PFSK-1 (cell line): ENCODE measurements around the gene ENDOV.

Experiments
- FOXP2 ChIP-seq: optimal IDR thresholded peaks from 2 replicates; pipeline ENCODE3; 2011; ENCODE audit warnings: borderline replicate concordance, control low read depth, inconsistent platforms; ENCODE audit not compliant: insufficient read depth; ENCODE audit errors: extremely low read length, extremely low read depth
- POLR2AphosphoS5 ChIP-seq: IDR thresholded peaks from 2 replicates; pipeline ENCODE4 v1.6.1; 2012; ENCODE audit warnings: low read depth, mild to moderate bottlenecking, control low read depth, low read length, moderate library complexity
- SIN3A ChIP-seq: IDR thresholded peaks from 2 replicates; pipeline ENCODE4 v1.6.1; 2012; ENCODE audit warnings: mild to moderate bottlenecking, low read length, moderate library complexity, borderline replicate concordance; ENCODE audit not compliant: insufficient read depth
- TAF1 ChIP-seq: IDR thresholded peaks from 2 replicates; pipeline ENCODE4 v1.6.1; 2012; ENCODE audit warnings: low read length, control low read depth, borderline replicate concordance; ENCODE audit not compliant: insufficient read depth
- TF ChIP-seq, protein P1 (sequence below), 2 experiments: IDR thresholded peaks; 2 replicates each; pipeline versions ENCODE4 v1.6.1 to v1.8.0; 2011 to 2012; ENCODE audit warnings: low read depth in 2 of 2, low read length in 2 of 2, control low read depth in 1 of 2, inconsistent platforms in 1 of 2, mild to moderate bottlenecking in 1 of 2, moderate library complexity in 1 of 2; ENCODE audit not compliant: insufficient read depth in 1 of 2

ENDOV gene

DNA sequence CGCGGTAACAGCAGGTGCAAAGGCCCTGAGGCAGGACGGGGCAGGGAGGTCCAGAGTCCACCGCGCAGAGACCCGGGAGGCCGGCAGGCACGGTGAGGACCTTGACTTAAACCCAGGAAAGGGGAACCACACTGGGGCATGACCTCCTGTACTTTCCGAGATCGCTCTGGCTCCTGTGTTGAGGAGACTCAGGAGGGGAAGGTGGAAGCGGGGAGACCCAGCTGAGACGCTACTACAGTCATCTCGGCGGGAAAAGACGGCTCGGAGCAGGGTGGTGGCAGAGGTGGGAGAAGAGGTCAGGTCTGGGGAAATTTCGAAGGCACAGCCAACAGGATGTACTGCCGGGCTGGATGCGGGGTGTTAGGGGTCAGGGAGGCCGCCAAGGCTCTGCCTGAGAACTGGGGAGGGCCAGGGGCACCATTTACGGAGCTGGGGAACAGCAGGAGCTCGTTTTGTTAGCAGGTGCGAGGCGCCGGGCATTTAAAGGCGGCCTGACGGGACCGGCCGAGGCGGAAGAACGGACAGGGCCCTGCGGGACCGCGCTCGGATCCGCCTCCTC lies 39.1 kb downstream of the ENDOV start:
- TF ChIP-seq POLR2AphosphoS5 (no peak), SIN3A (no peak), FOXP2 (no peak), TAF1 (no peak)
- TF ChIP-seq, protein P1, sequence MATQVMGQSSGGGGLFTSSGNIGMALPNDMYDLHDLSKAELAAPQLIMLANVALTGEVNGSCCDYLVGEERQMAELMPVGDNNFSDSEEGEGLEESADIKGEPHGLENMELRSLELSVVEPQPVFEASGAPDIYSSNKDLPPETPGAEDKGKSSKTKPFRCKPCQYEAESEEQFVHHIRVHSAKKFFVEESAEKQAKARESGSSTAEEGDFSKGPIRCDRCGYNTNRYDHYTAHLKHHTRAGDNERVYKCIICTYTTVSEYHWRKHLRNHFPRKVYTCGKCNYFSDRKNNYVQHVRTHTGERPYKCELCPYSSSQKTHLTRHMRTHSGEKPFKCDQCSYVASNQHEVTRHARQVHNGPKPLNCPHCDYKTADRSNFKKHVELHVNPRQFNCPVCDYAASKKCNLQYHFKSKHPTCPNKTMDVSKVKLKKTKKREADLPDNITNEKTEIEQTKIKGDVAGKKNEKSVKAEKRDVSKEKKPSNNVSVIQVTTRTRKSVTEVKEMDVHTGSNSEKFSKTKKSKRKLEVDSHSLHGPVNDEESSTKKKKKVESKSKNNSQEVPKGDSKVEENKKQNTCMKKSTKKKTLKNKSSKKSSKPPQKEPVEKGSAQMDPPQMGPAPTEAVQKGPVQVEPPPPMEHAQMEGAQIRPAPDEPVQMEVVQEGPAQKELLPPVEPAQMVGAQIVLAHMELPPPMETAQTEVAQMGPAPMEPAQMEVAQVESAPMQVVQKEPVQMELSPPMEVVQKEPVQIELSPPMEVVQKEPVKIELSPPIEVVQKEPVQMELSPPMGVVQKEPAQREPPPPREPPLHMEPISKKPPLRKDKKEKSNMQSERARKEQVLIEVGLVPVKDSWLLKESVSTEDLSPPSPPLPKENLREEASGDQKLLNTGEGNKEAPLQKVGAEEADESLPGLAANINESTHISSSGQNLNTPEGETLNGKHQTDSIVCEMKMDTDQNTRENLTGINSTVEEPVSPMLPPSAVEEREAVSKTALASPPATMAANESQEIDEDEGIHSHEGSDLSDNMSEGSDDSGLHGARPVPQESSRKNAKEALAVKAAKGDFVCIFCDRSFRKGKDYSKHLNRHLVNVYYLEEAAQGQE (IDR thresholded peaks at IDR 0.05; ENCODE audit: insufficient read depth in 1 of 2, low read depth in 2 of 2, low read length in 2 of 2) = no peak

GRCh38 chr17:80454557-80455335 lies 39.8 kb downstream of the ENDOV start:
- TF ChIP-seq, protein P1 (IDR thresholded peaks at IDR 0.05; ENCODE audit: insufficient read depth in 1 of 2, low read depth in 2 of 2, low read length in 2 of 2) = peak in 1 of 2 experiments; percentile 69; a peak in 2 of 4 replicates
- peak; percentile 82 for TF ChIP-seq FOXP2
- peak; percentile 99 for TF ChIP-seq POLR2AphosphoS5
- TF ChIP-seq TAF1 = peak; percentile 95
- peak; percentile 83; the same call in 1 of the 2 replicates for TF ChIP-seq SIN3A

DNA sequence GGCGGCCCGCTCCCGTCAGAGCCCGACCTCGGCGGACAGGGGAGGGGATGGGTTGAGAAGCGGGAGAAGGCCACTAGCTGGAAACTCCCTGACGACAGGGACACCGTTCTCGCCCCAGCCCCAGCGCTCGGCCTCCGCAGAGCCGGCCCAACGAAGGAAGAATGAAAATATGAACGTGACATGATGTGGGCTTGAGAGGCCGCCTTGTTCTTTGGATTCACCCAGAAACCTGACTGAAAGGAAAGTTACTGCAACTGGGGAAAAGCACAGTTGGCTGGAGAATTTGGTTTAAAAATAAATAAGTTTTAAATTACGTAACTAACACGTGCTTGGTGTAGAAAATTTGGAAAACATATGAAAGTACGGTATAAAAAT lies 40.4 kb downstream of the ENDOV start:
- TF ChIP-seq SIN3A = no peak
- TF ChIP-seq POLR2AphosphoS5 = no peak
- no peak for TF ChIP-seq FOXP2
- TF ChIP-seq, protein P1 (IDR thresholded peaks at IDR 0.05; ENCODE audit: insufficient read depth in 1 of 2, low read depth in 2 of 2, low read length in 2 of 2) = no peak
- TF ChIP-seq TAF1 = no peak

DNA sequence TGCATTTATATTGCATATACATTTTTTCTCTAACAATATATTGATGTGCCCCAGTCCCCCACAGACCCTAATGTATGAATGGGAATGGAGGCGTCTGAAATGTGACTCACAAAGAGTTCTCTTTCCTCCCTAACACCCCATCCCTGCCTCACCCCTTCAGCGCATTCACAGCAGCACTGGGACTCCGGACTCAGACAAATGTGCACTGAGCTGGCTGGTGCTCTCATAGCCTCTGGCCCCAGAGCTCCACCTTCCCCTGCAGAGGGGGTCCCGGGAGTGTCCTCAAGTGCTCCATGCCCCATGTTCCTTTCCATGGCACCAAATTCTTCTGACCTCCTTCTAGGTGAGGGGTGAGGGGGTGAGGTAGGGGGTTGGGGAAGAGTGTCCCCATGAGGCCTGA lies 40.8 kb downstream of the ENDOV start:
- TF ChIP-seq SIN3A (no peak), TAF1 (no peak), FOXP2 (no peak), POLR2AphosphoS5 (no peak)
- TF ChIP-seq, protein P1 (IDR thresholded peaks at IDR 0.05; ENCODE audit: insufficient read depth in 1 of 2, low read depth in 2 of 2, low read length in 2 of 2) = no peak
